Fibroblast of pulmonary artery (primary cell): ENCODE measurements around the gene BIRC6.
A peak's percentile ranks its signal among the peaks of the same experiment; 100 is the strongest.
"Not testable (repeated sequence)": the region's sequence is repeated elsewhere in the genome, so short reads cannot be mapped to it uniquely, and the experiment has no call there.

Experiments
- DNase-seq: peaks from one replicate; pipeline ENCODE4 v3.0.0-alpha.2; 2010; ENCODE audit warnings: low read depth
- H3K4me3 ChIP-seq: replicated peaks from 2 replicates; pipeline ENCODE4 v1.5.1; 2011; ENCODE audit warnings: low read depth, mild to moderate bottlenecking, control low read depth, low read length, moderate library complexity
- TF ChIP-seq, protein P1 (sequence below): IDR thresholded peaks from 2 replicates; pipeline ENCODE4 v1.5.1; 2011; ENCODE audit warnings: mild to moderate bottlenecking, control low read depth, low read length, inconsistent platforms; ENCODE audit errors: missing control alignments

The BIRC6 gene

DNA sequence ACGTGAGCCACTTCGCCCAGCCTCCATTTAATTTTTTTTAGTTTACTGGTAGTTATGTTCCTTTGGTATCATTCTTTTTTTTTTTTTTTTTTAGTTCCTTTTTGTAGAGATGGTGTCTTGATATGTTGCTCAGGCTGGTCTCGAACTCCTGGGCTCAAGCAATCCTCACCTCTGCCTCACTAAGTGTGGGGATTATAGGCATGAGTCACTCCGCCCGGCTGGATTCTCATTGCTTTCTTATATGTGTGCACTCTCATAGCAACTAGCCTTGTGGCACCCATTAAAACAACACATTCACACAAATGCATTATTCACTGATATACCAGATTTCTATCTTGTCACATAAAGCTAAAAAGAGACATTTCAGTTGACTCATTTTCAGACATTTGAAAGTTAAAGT lies 275.3 kb downstream of the BIRC6 start:
- H3K4me3 ChIP-seq: no peak overlapping the region
- TF ChIP-seq, protein P1, sequence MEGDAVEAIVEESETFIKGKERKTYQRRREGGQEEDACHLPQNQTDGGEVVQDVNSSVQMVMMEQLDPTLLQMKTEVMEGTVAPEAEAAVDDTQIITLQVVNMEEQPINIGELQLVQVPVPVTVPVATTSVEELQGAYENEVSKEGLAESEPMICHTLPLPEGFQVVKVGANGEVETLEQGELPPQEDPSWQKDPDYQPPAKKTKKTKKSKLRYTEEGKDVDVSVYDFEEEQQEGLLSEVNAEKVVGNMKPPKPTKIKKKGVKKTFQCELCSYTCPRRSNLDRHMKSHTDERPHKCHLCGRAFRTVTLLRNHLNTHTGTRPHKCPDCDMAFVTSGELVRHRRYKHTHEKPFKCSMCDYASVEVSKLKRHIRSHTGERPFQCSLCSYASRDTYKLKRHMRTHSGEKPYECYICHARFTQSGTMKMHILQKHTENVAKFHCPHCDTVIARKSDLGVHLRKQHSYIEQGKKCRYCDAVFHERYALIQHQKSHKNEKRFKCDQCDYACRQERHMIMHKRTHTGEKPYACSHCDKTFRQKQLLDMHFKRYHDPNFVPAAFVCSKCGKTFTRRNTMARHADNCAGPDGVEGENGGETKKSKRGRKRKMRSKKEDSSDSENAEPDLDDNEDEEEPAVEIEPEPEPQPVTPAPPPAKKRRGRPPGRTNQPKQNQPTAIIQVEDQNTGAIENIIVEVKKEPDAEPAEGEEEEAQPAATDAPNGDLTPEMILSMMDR: no peak
- DNase-seq: peak; percentile 40

DNA sequence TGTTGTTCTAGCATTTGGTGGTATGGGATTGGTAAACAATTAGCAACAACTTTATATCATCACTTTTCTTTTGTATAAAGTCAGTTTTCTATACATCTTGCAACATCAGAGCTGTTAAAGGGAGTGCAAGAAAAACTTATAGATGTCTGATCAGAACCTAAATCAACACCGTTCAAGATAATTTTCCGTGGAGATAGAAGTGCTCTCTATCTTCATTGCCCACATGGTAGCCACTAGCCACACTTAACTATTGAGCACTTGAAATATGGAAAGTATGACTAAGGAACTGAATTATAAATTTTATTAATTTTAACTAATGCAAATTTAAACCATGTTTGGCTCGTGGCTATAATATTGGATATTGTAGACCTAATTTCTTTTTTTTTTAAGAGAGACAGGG lies 276.2 kb downstream of the BIRC6 start:
- no peak overlapping the region for H3K4me3 ChIP-seq
- TF ChIP-seq, protein P1: no peak
- DNase-seq: no peak

DNA sequence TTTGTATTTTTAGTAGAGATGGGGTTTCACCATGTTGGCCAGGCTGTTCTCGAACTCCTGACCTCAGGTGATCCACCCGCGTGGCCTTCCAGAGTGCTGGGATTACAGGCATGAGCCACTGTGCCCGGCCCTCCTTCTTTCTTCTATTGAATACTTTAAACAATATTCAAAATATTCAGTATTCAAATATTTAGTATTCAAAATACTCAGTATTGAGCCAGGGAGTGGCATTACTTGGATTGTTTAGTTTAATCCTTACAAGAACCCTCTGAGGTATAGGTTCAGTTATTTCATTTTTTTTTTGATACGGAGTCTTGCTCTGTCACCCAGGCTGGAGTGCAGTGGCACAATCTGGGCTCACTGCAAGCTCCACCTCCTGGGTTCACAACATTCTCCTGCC lies 281.7 kb downstream of the BIRC6 start:
- H3K4me3 ChIP-seq, DNase-seq: not testable (repeated sequence)

DNA sequence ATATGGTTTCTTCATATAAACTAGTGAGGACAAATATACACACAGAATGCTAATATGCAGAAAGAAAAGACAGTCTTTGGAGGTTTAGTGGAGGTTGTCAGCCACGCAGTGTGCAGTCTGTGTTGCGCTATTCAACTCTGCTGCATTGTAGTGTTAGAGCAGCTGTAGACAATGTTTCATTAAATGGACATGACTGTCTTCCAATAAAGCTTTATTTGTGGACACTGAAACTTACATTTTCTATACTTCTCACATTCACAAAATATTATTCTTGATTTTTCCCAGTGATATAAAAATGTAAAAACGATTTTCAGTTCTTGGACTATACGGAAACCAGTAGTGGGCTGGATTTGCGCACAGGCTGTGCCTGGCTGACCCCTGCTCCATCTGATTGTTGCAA lies 284.4 kb downstream of the BIRC6 start:
- TF ChIP-seq, protein P1: no peak
- no peak overlapping the region for H3K4me3 ChIP-seq
- DNase-seq: no peak

DNA sequence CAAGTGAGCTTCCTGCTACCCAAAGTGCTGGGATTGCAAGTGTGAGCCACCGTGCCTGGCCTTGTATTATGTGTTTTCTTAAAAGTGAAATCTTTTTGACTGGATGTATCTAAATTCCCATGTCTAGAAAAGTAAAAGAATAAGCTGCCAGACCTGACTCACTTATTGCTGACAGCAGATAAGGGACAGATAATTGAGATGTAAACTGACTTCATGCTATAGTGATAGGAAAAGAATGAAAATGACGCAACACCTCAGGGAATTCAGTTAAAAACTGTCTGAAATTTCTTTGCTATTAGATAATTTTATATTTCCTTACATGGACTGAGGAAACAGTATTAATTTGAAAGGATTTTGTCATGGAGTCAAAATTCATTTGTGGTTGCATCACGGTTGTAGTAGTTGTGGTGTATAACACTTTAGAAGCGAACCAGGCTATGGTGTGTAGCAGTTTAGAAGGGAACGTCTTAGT lies 290.4 kb downstream of the BIRC6 start:
- peak; percentile 95 for DNase-seq
- H3K4me3 ChIP-seq: no peak overlapping the region
- TF ChIP-seq, protein P1: no peak

DNA sequence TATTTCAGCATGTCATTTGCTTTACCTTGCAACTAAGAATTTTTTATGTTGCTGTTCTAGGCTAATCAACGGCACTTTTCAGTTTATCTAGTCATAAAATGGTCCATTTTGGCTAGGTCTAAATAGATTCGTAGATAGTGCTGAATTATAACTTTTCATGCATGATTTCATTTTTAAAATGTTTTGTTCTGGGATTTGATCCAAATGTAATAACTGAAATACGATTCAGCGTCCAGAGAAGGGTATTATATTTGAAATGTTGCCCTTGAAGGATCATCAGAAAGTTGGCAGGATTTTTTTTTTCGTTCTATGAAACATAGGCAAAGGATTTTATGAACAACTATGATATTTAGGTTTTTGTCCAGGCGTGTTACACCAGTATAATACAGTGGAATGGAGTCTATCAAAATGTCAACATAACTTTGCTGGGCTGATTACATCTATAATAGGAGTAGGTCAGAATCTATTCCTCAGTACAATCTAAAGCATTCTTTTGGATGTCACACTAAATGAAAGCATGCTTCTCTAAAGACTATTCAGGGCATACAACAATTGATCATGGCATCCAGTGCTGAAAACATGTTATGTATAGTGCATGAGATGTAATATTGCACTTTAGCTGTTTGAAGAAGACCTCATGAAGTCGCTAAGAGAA lies 295.9 kb downstream of the BIRC6 start:
- peak; percentile 7 for DNase-seq
- TF ChIP-seq, protein P1: no peak
- no peak overlapping the region for H3K4me3 ChIP-seq

DNA sequence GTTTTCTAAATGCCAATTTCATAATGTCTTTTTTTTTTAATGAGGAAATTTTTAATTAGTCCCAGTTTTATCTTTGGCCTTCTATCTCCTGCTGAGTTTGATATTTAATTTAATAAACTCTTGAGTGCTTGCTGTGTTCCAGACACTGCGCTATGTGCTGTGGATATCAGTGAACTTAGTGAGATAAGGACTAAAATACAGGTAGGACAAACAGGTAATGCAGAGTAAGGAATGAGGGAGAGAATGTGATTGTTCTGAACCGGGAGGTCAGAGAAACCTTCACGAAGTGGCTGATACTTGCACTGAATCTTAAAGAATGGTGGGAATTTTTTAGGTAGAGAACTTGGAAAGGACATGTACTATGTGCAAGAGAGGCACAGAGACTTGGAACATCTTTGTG lies 299.2 kb downstream of the BIRC6 start:
- TF ChIP-seq, protein P1: no peak
- no peak for DNase-seq
- no peak overlapping the region for H3K4me3 ChIP-seq
